ENCODE data around the gene UPP1. TPM values are rescaled to one million over a fixed set of nuclear protein-coding genes. Genes with fewer than 3 reads are reported as not detected.

Gene UPP1
- total and polyA plus RNA-seq, 4 donors: 9.7 to 85.6 (median 33.2) TPM

DNA sequence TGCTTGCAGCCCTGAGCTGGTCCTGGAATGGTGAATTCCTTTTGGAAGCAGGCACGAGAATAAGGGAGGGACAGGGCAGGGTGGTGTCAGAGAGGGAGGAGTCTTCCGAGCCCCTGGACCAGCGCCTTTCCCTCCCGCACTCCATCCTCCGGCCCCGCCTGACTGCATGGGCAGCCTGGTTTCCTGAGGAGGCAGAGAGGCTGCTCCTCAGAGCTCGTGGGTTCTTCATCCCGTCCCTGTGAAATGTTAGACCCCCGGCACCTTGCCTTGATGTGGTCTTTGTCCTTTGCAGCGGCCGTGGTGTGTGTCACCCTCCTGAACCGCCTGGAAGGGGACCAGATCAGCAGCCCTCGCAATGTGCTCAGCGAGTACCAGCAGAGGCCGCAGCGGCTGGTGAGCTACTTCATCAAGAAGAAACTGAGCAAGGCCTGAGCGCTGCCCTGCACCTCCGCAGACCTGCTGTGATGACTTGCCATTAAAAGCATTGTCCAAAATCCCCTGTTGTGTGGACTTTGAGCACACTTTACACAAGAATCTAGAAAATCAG lies 18.9 kb downstream of the UPP1 start:
- WGBS (ENCODE audit: insufficient coverage): 91% methylated on average over 18 of the region's 18 CpGs
- Histone ChIP-seq H3K27me3 (ENCODE audit: control insufficient read depth, insufficient read depth, low read length) (no peaks in the 10 kb centered on the region), H3K4me3 (ENCODE audit: low read depth, low read length) (no peak overlapping the region), H3K4me1 (ENCODE audit: control insufficient read depth, insufficient read depth, low read length) (peaks cover 4% of the 10 kb centered on the region), H3K27ac (ENCODE audit: low read depth, low read length) (no peak overlapping the region), H3K9me3 (ENCODE audit: control insufficient read depth, insufficient read depth, low read length) (no peaks in the 10 kb centered on the region), H3K36me3 (ENCODE audit: control insufficient read depth, insufficient read depth, low read length) (peaks cover 33% of the 10 kb centered on the region)
- DNase-seq (ENCODE audit: low read depth in 4 of 6, low spot score in 6 of 6): no peak

DNA sequence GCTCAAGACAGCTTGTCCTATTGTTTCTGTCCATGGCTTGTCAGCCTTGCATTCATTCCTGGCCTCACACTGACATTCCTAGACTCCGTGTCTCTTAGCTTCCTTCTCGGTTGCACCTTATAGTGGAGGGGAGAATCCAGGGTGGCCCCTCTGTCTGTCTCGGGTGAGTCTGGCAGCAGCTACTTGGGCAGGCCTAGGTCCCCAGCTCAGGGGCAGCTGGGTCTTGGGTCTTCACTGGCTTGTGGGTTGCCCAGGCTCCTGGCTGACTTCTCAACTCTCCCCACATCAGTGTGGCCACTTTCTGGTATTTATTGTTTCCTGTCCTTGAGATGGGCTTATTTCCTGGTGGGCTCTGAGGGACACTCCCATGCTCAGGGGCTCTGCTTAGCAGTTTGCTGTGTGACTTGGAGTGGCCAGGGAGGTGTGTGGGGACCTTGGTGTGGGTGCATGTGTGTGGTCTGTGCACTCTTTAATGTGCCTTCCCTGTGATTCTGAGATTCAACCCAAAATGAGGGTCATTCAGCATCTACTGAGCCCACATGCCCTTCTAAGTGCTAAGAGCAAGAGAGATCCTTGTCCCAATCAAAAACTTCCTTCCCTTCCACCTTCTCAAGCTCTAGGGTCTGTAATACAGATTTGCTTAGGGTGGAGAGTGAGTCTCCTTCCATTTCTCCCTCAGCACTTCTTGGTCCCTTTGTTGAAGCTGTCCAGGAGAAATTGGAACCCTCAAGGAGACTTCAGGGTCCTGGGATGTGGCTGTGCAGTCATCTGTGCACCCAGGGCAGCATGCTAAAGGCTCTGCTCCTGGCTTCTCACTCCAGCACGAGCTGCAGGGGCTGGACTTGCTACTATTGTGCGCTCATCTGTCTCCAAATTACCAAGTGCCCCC lies 20.1 kb downstream of the UPP1 start:
- Histone ChIP-seq H3K27ac (ENCODE audit: low read depth, low read length) (no peak overlapping the region), H3K27me3 (ENCODE audit: control insufficient read depth, insufficient read depth, low read length) (no peaks in the 10 kb centered on the region)
- WGBS (ENCODE audit: insufficient coverage): 92% methylated on average over 4 of the region's 5 CpGs

GRCh38 chr7:48109848-48110663 lies 21.0 kb downstream of the UPP1 start:
- no peak overlapping the region for H3K27ac ChIP-seq (ENCODE audit: low read depth, low read length)
- 15% methylated on average over 2 of the region's 9 CpGs for WGBS (ENCODE audit: insufficient coverage)

More for the DNA sequence above, 20.1 kb downstream of the UPP1 start:
- DNase-seq (ENCODE audit: low read depth in 4 of 6, low spot score in 6 of 6): no peak
- H3K9me3 ChIP-seq (ENCODE audit: control insufficient read depth, insufficient read depth, low read length): no peaks in the 10 kb centered on the region
- no peak overlapping the region for H3K4me3 ChIP-seq (ENCODE audit: low read depth, low read length)
- H3K4me1 ChIP-seq (ENCODE audit: control insufficient read depth, insufficient read depth, low read length): peaks cover 4% of the 10 kb centered on the region
- peaks cover 24% of the 10 kb centered on the region for H3K36me3 ChIP-seq (ENCODE audit: control insufficient read depth, insufficient read depth, low read length)

DNA sequence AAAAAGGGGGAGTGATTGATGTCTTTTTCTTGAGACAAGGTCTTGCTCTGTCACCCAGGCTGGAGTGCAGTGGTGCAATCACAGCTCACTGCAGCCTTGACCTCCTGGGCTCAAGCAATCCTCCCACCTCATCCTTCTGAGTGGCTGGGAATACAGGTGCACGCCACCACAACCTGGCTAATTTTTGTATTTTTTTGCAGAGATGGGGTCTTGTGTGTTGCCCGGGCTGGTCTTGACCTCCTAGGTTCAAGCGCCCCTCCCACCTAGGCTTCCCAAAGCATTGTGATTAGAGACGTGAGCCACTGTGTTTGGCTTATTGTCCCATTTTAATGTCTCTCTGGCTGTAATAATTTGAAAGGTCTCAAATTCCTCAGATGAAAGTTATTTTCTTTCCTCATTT lies 21.8 kb downstream of the UPP1 start:
- H3K9me3 ChIP-seq (ENCODE audit: control insufficient read depth, insufficient read depth, low read length): no peaks in the 10 kb centered on the region
- WGBS (ENCODE audit: insufficient coverage): 86% methylated on average over 1 of the region's 4 CpGs
- H3K4me3 ChIP-seq (ENCODE audit: low read depth, low read length): no peak overlapping the region
- no peak for DNase-seq (ENCODE audit: low read depth in 4 of 6, low spot score in 6 of 6)
- H3K4me1 ChIP-seq (ENCODE audit: control insufficient read depth, insufficient read depth, low read length): peaks cover 4% of the 10 kb centered on the region
- peaks cover 20% of the 10 kb centered on the region for H3K36me3 ChIP-seq (ENCODE audit: control insufficient read depth, insufficient read depth, low read length)
- H3K27ac ChIP-seq (ENCODE audit: low read depth, low read length): no peak overlapping the region
- no peaks in the 10 kb centered on the region for H3K27me3 ChIP-seq (ENCODE audit: control insufficient read depth, insufficient read depth, low read length)

More at GRCh38 chr7:48109848-48110663, 21.0 kb downstream of the UPP1 start:
- Histone ChIP-seq H3K4me1 (ENCODE audit: control insufficient read depth, insufficient read depth, low read length) (peaks cover 4% of the 10 kb centered on the region), H3K4me3 (ENCODE audit: low read depth, low read length) (no peak overlapping the region), H3K36me3 (ENCODE audit: control insufficient read depth, insufficient read depth, low read length) (peaks cover 22% of the 10 kb centered on the region), H3K27me3 (ENCODE audit: control insufficient read depth, insufficient read depth, low read length) (no peaks in the 10 kb centered on the region), H3K9me3 (ENCODE audit: control insufficient read depth, insufficient read depth, low read length) (no peaks in the 10 kb centered on the region)
- peak in 3 of 6 donors; percentile 36 to 79 (median 61) for DNase-seq (ENCODE audit: low read depth in 4 of 6, low spot score in 6 of 6)

- Histone ChIP-seq H3K4me3 (ENCODE audit: low read depth, low read length) (no peak overlapping the region), H3K4me1 (ENCODE audit: control insufficient read depth, insufficient read depth, low read length) (peaks cover 4% of the 10 kb centered on the region), H3K36me3 (ENCODE audit: control insufficient read depth, insufficient read depth, low read length) (peaks cover 20% of the 10 kb centered on the region), H3K27me3 (ENCODE audit: control insufficient read depth, insufficient read depth, low read length) (no peaks in the 10 kb centered on the region), H3K9me3 (ENCODE audit: control insufficient read depth, insufficient read depth, low read length) (no peaks in the 10 kb centered on the region), H3K27ac (ENCODE audit: low read depth, low read length) (no peak overlapping the region)
- DNase-seq (ENCODE audit: low read depth in 4 of 6, low spot score in 6 of 6): peak in 1 of 6 donors; percentile 80
- WGBS (ENCODE audit: insufficient coverage): 63% methylated on average over 3 of the region's 8 CpGs
These were observed 22.5 kb downstream of the UPP1 start for GRCh38 chr7:48111596-48111995.

DNA sequence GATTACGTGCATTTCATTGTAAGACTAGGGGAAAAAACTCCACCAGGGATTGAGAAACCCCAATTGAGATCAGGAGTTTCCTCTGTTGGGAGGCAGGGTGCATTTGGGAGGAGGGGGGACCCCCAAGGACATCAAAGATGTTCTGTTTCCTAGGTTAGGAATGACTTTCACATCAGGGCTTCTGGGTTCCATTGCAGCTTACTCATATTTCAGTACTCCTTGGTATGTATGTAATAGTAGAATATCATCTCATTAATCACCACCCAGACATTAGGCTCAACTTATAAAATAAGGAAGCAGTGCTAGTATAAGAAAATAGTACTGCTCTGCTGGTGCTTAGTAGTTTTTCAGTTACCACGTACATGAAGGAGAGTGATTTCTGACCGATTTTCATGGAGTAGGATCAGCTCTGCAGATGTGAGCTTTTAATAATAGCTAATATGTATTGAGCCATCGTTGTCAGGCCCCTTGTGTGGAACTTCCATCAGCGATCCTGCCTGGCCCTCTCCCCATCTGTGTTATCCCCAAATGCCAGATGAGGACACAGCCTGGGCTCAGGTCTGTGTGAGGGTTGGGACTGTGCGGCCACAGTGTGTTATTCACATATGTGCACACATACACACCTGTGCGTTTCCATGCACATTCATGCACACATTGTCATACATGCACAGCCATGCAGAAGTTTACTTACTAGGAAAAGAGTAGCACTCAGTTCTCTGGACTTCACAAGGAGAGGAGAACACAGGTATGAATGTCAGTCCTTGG lies 23.5 kb downstream of the UPP1 start:
- no peak overlapping the region for H3K4me3 ChIP-seq (ENCODE audit: low read depth, low read length)
- no peaks in the 10 kb centered on the region for H3K27me3 ChIP-seq (ENCODE audit: control insufficient read depth, insufficient read depth, low read length)
- no peaks in the 10 kb centered on the region for H3K9me3 ChIP-seq (ENCODE audit: control insufficient read depth, insufficient read depth, low read length)
- DNase-seq (ENCODE audit: low read depth in 4 of 6, low spot score in 6 of 6): no peak
- peaks cover 4% of the 10 kb centered on the region for H3K4me1 ChIP-seq (ENCODE audit: control insufficient read depth, insufficient read depth, low read length)
- WGBS (ENCODE audit: insufficient coverage): 93% methylated on average over 2 of the region's 7 CpGs
- H3K27ac ChIP-seq (ENCODE audit: low read depth, low read length): no peak overlapping the region
- peaks cover 11% of the 10 kb centered on the region for H3K36me3 ChIP-seq (ENCODE audit: control insufficient read depth, insufficient read depth, low read length)

DNA sequence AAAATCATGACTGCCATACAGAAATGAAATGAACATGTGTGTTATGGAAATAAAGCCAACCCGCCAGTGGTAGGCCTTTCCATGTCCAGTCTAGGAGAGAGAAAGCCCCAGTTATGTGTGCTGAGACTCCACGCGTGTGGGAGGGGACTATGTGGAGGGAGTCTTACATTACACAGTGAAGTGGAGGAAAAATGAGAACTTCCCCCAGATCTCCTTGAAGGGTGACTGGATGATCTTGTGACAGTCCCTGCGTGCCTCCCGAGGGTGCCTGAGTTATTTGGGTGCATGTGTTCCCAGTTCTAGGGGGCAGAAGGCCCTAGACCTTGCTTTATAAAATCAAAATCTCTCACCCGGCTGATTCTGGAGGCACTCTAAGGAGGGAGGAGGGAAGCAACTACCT lies 24.2 kb downstream of the UPP1 start:
- Histone ChIP-seq H3K4me3 (ENCODE audit: low read depth, low read length) (no peak overlapping the region), H3K27me3 (ENCODE audit: control insufficient read depth, insufficient read depth, low read length) (no peaks in the 10 kb centered on the region), H3K9me3 (ENCODE audit: control insufficient read depth, insufficient read depth, low read length) (no peaks in the 10 kb centered on the region), H3K27ac (ENCODE audit: low read depth, low read length) (no peak overlapping the region), H3K4me1 (ENCODE audit: control insufficient read depth, insufficient read depth, low read length) (peaks cover 4% of the 10 kb centered on the region), H3K36me3 (ENCODE audit: control insufficient read depth, insufficient read depth, low read length) (peaks cover 4% of the 10 kb centered on the region)
- 100% methylated on average over 1 of the region's 6 CpGs for WGBS (ENCODE audit: insufficient coverage)
- DNase-seq (ENCODE audit: low read depth in 4 of 6, low spot score in 6 of 6): no peak

DNA sequence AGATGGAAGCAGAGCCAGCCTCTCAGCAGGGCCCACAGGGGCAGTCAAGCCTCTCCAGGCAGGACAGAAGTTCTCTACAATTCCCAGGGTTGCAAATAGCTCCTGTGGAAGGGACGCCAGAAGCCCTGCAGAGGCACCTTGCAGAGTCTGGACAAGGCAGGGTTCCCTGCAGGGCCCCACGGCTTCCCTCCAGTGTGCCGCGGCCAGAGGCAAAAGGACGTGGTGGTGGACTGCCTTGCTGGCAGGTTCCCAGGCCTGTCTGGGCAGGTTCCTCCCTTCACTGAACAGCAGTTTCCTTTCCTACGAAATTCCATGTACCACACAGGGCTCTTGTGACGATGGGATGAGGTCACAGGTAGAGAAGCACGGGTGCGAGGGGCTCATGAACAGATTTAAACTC lies 25.1 kb downstream of the UPP1 start:
- peaks cover under 1% of the 10 kb centered on the region for H3K36me3 ChIP-seq (ENCODE audit: control insufficient read depth, insufficient read depth, low read length)
- WGBS (ENCODE audit: insufficient coverage): 87% methylated on average over 9 of the region's 9 CpGs

GRCh38 chr7:48114589-48114988 lies 25.5 kb downstream of the UPP1 start:
- H3K36me3 ChIP-seq (ENCODE audit: control insufficient read depth, insufficient read depth, low read length): no peaks in the 10 kb centered on the region
- no peak overlapping the region for H3K27ac ChIP-seq (ENCODE audit: low read depth, low read length)
- no peaks in the 10 kb centered on the region for H3K9me3 ChIP-seq (ENCODE audit: control insufficient read depth, insufficient read depth, low read length)
- no peak overlapping the region for H3K4me3 ChIP-seq (ENCODE audit: low read depth, low read length)
- H3K27me3 ChIP-seq (ENCODE audit: control insufficient read depth, insufficient read depth, low read length): no peaks in the 10 kb centered on the region
- DNase-seq (ENCODE audit: low read depth in 4 of 6, low spot score in 6 of 6): no peak
- 94% methylated on average over 5 of the region's 7 CpGs for WGBS (ENCODE audit: insufficient coverage)
- peaks cover 4% of the 10 kb centered on the region for H3K4me1 ChIP-seq (ENCODE audit: control insufficient read depth, insufficient read depth, low read length)

More for the DNA sequence above, 25.1 kb downstream of the UPP1 start:
- no peak for DNase-seq (ENCODE audit: low read depth in 4 of 6, low spot score in 6 of 6)
- no peaks in the 10 kb centered on the region for H3K27me3 ChIP-seq (ENCODE audit: control insufficient read depth, insufficient read depth, low read length)
- H3K4me3 ChIP-seq (ENCODE audit: low read depth, low read length): no peak overlapping the region
- H3K9me3 ChIP-seq (ENCODE audit: control insufficient read depth, insufficient read depth, low read length): no peaks in the 10 kb centered on the region
- no peak overlapping the region for H3K27ac ChIP-seq (ENCODE audit: low read depth, low read length)
- peaks cover 4% of the 10 kb centered on the region for H3K4me1 ChIP-seq (ENCODE audit: control insufficient read depth, insufficient read depth, low read length)

Measured in spinal cord (tissue), 10 donors.